Calu3 (cell line): Measurements from ENCODE around the gene CMIP. TPM values are rescaled to one million over a fixed set of nuclear protein-coding genes. Genes with fewer than 3 reads are reported as not detected.

ENCODE experiments used
- BruUV-seq: library from RNA; stranded (reverse); fragments of 400-500 nt; replicated peaks from 2 replicates; lab custom pipeline; 2021; lab: Mats Ljungman, UMichigan
- CTCF ChIA-PET: fragments of 300-600 bp; sonication (Branson Sonifier 250); formaldehyde crosslinking; loops from one replicate; lab custom pipeline; 2022; ENCODE audit warnings: antibody characterized with exemption; lab: Charles Lee
- DNase-seq: peaks from one replicate; pipeline ENCODE4 v3.0.0; 2022
- H3K27ac Mint-ChIP-seq: one replicate; pipeline ENCODE4 v1.8.0; 2022; ENCODE audit warnings: mixed read lengths; ENCODE audit not compliant: unreplicated experiment
- H3K27me3 Mint-ChIP-seq: one replicate; pipeline ENCODE4 v1.8.0; 2022; ENCODE audit warnings: mixed read lengths; ENCODE audit not compliant: unreplicated experiment
- H3K36me3 Mint-ChIP-seq: one replicate; pipeline ENCODE4 v1.8.0; 2022; ENCODE audit warnings: mild to moderate bottlenecking, moderate library complexity, mixed read lengths; ENCODE audit not compliant: insufficient read depth, unreplicated experiment
- H3K4me1 Mint-ChIP-seq: one replicate; pipeline ENCODE4 v1.8.0; 2022; ENCODE audit warnings: mild to moderate bottlenecking, low read depth, mixed read lengths; ENCODE audit not compliant: unreplicated experiment
- H3K4me3 Mint-ChIP-seq: one replicate; pipeline ENCODE4 v1.8.0; 2022; ENCODE audit warnings: mild to moderate bottlenecking, low read depth, moderate library complexity, mixed read lengths; ENCODE audit not compliant: unreplicated experiment
- H3K9me3 Mint-ChIP-seq: one replicate; pipeline ENCODE4 v1.8.0; 2022; ENCODE audit warnings: low read depth, mixed read lengths; ENCODE audit not compliant: unreplicated experiment
- intact Hi-C: fragments of 100-400 bp; cut with micrococcal nuclease; formaldehyde crosslinking; loops from one replicate; pipeline ENCODE4 v1.10.0; 2022; ENCODE audit not compliant: unreplicated experiment
- total RNA-seq: library from RNA; stranded (reverse); gene quantifications from 2 replicates; pipeline ENCODE4 v1.2.3, GENCODE V29; 2022
- TF ChIP-seq, protein P1 (sequence below): fragments of 200-600 bp; IDR thresholded peaks from one replicate; pipeline ENCODE4 v1.8.0; 2022; ENCODE audit warnings: antibody characterized with exemption; ENCODE audit not compliant: unreplicated experiment

Gene CMIP
- total RNA-seq, 1 experiment from 2014 or later, result 82.7 TPM

DNA sequence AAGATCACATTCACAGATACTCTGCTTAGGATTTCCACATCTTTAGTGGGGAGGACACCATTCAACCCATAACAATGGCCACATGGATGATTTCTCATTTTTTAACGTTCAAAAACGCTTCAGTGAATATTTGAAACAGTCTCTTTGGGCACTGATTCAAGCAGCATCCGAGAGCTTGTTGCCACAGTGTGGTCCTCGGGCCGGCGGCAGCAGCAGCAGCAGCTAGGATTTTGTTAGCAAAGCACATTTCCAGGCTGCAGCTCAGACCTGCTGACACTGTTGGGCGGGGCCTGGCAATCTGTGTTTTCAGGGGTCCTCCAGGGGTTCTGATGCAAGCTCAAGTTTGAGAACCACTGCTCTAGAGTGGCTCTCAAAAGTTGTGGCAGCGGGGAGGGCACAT lies 27.9 kb upstream of the CMIP start:
- H3K9me3 Mint-ChIP-seq, result peaks cover 3% of the 10 kb centered on the region
- no peak overlapping the region for H3K27ac Mint-ChIP-seq
- no peaks in the 10 kb centered on the region for H3K27me3 Mint-ChIP-seq
- DNase-seq, result no peak
- CTCF ChIA-PET, result interaction anchor here (0.6 kb wide), 1 partner anchor 29 kb away, joined by 3 read pairs; no protein-coding TSS in a partner anchor
- BruUV-seq, result no TSS peak
- no peak overlapping the region for H3K4me3 Mint-ChIP-seq
- H3K36me3 Mint-ChIP-seq, result no peaks in the 10 kb centered on the region
- intact Hi-C loops, result no loop called here
- TF ChIP-seq, protein P1, sequence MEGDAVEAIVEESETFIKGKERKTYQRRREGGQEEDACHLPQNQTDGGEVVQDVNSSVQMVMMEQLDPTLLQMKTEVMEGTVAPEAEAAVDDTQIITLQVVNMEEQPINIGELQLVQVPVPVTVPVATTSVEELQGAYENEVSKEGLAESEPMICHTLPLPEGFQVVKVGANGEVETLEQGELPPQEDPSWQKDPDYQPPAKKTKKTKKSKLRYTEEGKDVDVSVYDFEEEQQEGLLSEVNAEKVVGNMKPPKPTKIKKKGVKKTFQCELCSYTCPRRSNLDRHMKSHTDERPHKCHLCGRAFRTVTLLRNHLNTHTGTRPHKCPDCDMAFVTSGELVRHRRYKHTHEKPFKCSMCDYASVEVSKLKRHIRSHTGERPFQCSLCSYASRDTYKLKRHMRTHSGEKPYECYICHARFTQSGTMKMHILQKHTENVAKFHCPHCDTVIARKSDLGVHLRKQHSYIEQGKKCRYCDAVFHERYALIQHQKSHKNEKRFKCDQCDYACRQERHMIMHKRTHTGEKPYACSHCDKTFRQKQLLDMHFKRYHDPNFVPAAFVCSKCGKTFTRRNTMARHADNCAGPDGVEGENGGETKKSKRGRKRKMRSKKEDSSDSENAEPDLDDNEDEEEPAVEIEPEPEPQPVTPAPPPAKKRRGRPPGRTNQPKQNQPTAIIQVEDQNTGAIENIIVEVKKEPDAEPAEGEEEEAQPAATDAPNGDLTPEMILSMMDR, result no peak
- no peaks in the 10 kb centered on the region for H3K4me1 Mint-ChIP-seq

DNA sequence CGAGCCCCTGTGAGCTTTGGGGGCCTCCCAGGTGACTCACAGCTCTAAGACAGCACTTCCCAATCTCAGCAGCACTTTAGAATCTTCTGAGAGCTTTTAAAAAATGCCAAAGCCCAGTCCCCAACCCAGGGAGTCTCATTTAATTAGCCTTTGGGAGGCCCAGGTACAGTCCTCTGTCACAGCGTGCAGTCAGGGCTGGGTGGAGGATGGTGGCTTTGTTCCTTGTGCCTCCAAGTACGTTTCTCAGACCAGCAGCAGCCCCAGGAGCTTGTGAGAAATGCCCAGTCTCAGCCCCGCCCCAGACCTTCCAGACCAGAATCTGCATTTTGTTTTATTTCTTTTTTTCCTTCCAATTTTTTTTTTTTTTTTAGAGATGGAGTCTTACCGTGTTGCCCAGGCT lies 27.4 kb upstream of the CMIP start:
- Mint-ChIP-seq H3K9me3 (peaks cover 3% of the 10 kb centered on the region), H3K27me3 (no peaks in the 10 kb centered on the region), H3K36me3 (no peaks in the 10 kb centered on the region), H3K4me1 (no peaks in the 10 kb centered on the region), H3K27ac (no peak overlapping the region), H3K4me3 (no peak overlapping the region)
- DNase-seq, result no peak
- no TSS peak for BruUV-seq
- CTCF ChIA-PET, result no interaction called here
- TF ChIP-seq, protein P1, result no peak
- intact Hi-C loops, result no loop called here

DNA sequence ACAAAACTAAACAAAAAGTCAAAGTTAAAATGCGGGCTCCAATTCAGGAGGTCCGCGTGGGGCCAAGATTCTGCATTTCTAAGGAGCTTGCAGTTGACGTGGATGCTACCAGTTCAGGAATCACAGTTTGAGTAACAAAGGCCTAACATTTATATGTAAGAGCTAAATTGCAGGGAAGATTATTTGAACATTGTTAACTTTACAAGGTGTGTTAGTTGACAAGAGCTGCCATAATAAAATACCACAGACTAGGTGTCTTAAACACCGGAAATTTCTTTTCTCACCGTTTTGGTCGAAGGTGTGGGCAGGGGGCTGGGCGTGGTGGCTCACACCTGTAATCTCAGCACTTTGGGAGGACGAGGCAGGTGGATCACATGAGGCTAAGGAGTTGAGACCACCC lies 24.8 kb upstream of the CMIP start:
- H3K9me3 Mint-ChIP-seq, result peaks cover 4% of the 10 kb centered on the region
- BruUV-seq, result no TSS peak
- TF ChIP-seq, protein P1, result no peak
- H3K36me3 Mint-ChIP-seq, result no peaks in the 10 kb centered on the region
- CTCF ChIA-PET, result no interaction called here
- no peak overlapping the region for H3K27ac Mint-ChIP-seq
- no peaks in the 10 kb centered on the region for H3K27me3 Mint-ChIP-seq
- no peak overlapping the region for H3K4me3 Mint-ChIP-seq
- no peak for DNase-seq
- H3K4me1 Mint-ChIP-seq, result peaks cover 9% of the 10 kb centered on the region
- intact Hi-C loops, result no loop called here

DNA sequence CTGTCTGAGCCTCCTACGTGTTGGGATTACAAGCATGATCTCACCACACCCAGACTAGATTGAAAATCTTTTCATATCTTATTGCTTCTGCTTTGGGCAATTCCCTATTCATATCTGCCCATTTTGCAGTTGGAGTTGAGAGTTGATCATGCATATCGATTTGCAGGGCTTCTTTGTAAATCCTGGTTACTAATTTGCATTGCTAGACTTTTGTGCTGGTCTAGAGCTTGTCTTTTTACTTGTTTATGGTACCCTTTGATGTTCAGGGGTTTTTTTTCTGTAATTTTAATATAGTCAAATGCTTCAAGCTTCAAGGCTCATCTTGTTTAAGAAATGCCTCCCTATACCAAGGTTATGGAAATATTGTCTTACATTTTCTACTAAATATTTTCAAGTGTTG lies 23.5 kb upstream of the CMIP start:
- CTCF ChIA-PET, result no interaction called here
- intact Hi-C loops, result no loop called here
- no TSS peak for BruUV-seq

More for the DNA sequence above, 23.5 kb upstream of the CMIP start:
- H3K4me1 Mint-ChIP-seq, result peaks cover 15% of the 10 kb centered on the region
- H3K9me3 Mint-ChIP-seq, result peaks cover 6% of the 10 kb centered on the region
- H3K36me3 Mint-ChIP-seq, result no peaks in the 10 kb centered on the region
- TF ChIP-seq, protein P1, result no peak
- no peak overlapping the region for H3K4me3 Mint-ChIP-seq
- no peak overlapping the region for H3K27ac Mint-ChIP-seq
- DNase-seq, result no peak
- no peaks in the 10 kb centered on the region for H3K27me3 Mint-ChIP-seq
